ENCODE results near the gene ZMYND19. TPM values are rescaled to one million over a fixed set of nuclear protein-coding genes. Genes with fewer than 3 reads are reported as not detected.

Gene ZMYND19
- total and polyA plus RNA-seq, 2 of the 8 experiments (the other 6 are each of a cell fraction or from before 2014, with no cell fraction given), result 42.4 to 58.7 TPM

GRCh38 chr9:137607141-137607857 lies 17.0 kb upstream of the ZMYND19 start:
- DNase-seq (ENCODE audit: low read depth in 1 of 2, low spot score in 2 of 2), result no peak
- TF ChIP-seq POLR2AphosphoS5 (IDR thresholded peaks at IDR 0.05; ENCODE audit: low read depth, low read length) (no peak), RNF2 (IDR thresholded peaks at IDR 0.05; ENCODE audit: borderline replicate concordance, low read depth, low read length, missing control alignments, poor library complexity, severe bottlenecking) (no peak), SP1 (IDR thresholded peaks at IDR 0.05; ENCODE audit: low read depth, low read length) (no peak), SRF (IDR thresholded peaks at IDR 0.05; ENCODE audit: low read depth, low read length) (no peak), SP2 (IDR thresholded peaks at IDR 0.05; ENCODE audit: low read length) (no peak), CEBPB (IDR thresholded peaks at IDR 0.05; ENCODE audit: low read depth, low read length) (no peak)

More at GRCh38 chr9:137607141-137607857, 17.0 kb upstream of the ZMYND19 start:
- Histone ChIP-seq H3K4me2 (ENCODE audit: insufficient read depth in 1 of 2, low read depth in 2 of 2, low read length in 2 of 2) (peak overlapping the region; percentile 42 to 78; a peak in 2 of 4 replicates), H3K79me1 (ENCODE audit: low read depth, low read length) (no peaks in the 10 kb centered on the region), H4K91ac (replicated peaks; ENCODE audit: insufficient read length, low read length) (no peak overlapping the region), H3K9me3 (ENCODE audit: insufficient read depth in 2 of 2, low read depth in 1 of 2, low read length in 1 of 2) (no peaks in the 10 kb centered on the region), H2BK15ac (ENCODE audit: low read length) (no peak overlapping the region; the same call in 1 of the 2 replicates), H4K5ac (ENCODE audit: insufficient read length, low read depth, low read length) (no peak overlapping the region), H3K4me3 (ENCODE audit: extremely low read depth in 1 of 4, insufficient read depth in 2 of 4, low read depth in 3 of 4, low read length in 4 of 4) (peak overlapping the region in 1 of 4 experiments; percentile 84; a peak in 1 of 8 replicates), H3K36me3 (ENCODE audit: control insufficient read depth in 2 of 4, insufficient read depth in 4 of 4, low read length in 3 of 4) (no peaks in the 10 kb centered on the region), H2BK20ac (ENCODE audit: low read length) (no peak overlapping the region), H4K20me1 (replicated peaks in 1 of 2; ENCODE audit: control insufficient read depth in 1 of 2, insufficient read depth in 2 of 2, low read length in 2 of 2) (peaks cover 9 to 21% of the 10 kb centered on the region in 2 experiments), H2BK120ac (replicated peaks; ENCODE audit: low read depth, low read length) (no peak overlapping the region), H2BK12ac (ENCODE audit: low read depth, low read length) (no peak overlapping the region), H3K9ac (replicated peaks in 1 of 4; ENCODE audit: extremely low read depth in 1 of 4, low read depth in 3 of 4, low read length in 3 of 4) (no peak overlapping the region), H3K18ac (ENCODE audit: extremely low read depth, low read length) (no peak overlapping the region), H3K4me1 (replicated peaks in 1 of 4; ENCODE audit: control insufficient read depth in 3 of 4, insufficient read depth in 4 of 4, low read length in 3 of 4) (peaks cover 0 to 22% (median 12%) of the 10 kb centered on the region in 4 experiments; a peak in 6 of 7 replicates), H3K27ac (ENCODE audit: low read depth, low read length) (no peak overlapping the region), H3K56ac (replicated peaks; ENCODE audit: insufficient read length, low read depth, low read length) (no peak overlapping the region), H3K14ac (ENCODE audit: insufficient read length) (no peak overlapping the region), H3K23me2 (ENCODE audit: low read depth, low read length) (peaks cover 4% of the 10 kb centered on the region; the same call in 1 of the 2 replicates), H2AK5ac (ENCODE audit: low read depth, low read length) (no peak overlapping the region; the same call in 1 of the 2 replicates), H3K23ac (ENCODE audit: insufficient read length) (no peak overlapping the region), H3K27me3 (replicated peaks in 1 of 4; ENCODE audit: control insufficient read depth in 3 of 4, extremely low read depth in 1 of 4, insufficient read depth in 3 of 4, low read length in 3 of 4) (peaks cover 0 to 9% (median 2%) of the 10 kb centered on the region in 4 experiments; a peak in 2 of 7 replicates), H3K79me2 (ENCODE audit: control insufficient read depth in 1 of 2, insufficient read depth in 2 of 2, low read length in 2 of 2) (peaks cover 0 to 7% of the 10 kb centered on the region in 2 experiments; a peak in 1 of 4 replicates), H3K4ac (replicated peaks; ENCODE audit: insufficient read length, low read depth, low read length) (no peak overlapping the region), H2BK5ac (ENCODE audit: low read depth, low read length) (no peak overlapping the region; the same call in 1 of the 2 replicates), H4K8ac (ENCODE audit: extremely low read depth, insufficient read depth, low read length) (no peak overlapping the region), H2AFZ (ENCODE audit: low read length) (no peak overlapping the region)
- WGBS, 2 experiments (ENCODE audit: extremely low coverage in 1 of 2, insufficient coverage in 1 of 2, insufficient read length in 1 of 2, insufficient replicate concordance in 2 of 2, low coverage in 1 of 2, low lambda C conversion rate in 2 of 2, missing lambda C conversion rate in 1 of 2), result 92% methylated on average over 14 of the region's 17 CpGs; no CpG with 5 or more reads in 1 of the 2 experiments
- no peak for FAIRE-seq
- POLR2A ChIA-PET (ENCODE audit: partially characterized antibody), result interaction anchor here (0.8 to 3.9 kb wide), 6 partner anchors 10 to 55 kb away, joined by 3 to 25 read pairs (median 4); partner anchors contain the start of gene EHMT1
- CTCF ChIA-PET (ENCODE audit: partially characterized antibody), result interaction anchor here (0.7 to 3.5 kb wide), 6 partner anchors 10 to 64 kb away, joined by 3 to 20 read pairs (median 4); partner anchors contain the start of gene EHMT1

Measured in H1 (cell line).